Measurements from ENCODE around the gene CLDN22. TPM values are rescaled to one million over a fixed set of nuclear protein-coding genes. Genes with fewer than 3 reads are reported as not detected.

CLDN22 gene
- total and polyA plus RNA-seq, 9 of the 15 experiments (the other 6 are each of a cell fraction or from before 2014, with no cell fraction given): 0.21 TPM; not detected in 8

- CTCF ChIA-PET (ENCODE audit: low intra/inter-chr PET ratio): no interaction called here
- H3K36me3 ChIP-seq (ENCODE audit: control insufficient read depth, insufficient read depth, low read length): no peaks in the 10 kb centered on the region
- FAIRE-seq: no peak
- no peak overlapping the region for H3K9ac ChIP-seq (ENCODE audit: insufficient read depth in 1 of 2, low read depth in 2 of 2, low read length in 2 of 2)
- in situ Hi-C loops (cut with MboI): no loop called here
- no peaks in the 10 kb centered on the region for H3K9me1 ChIP-seq (ENCODE audit: control insufficient read depth, insufficient read depth, low read length)
- POLR2A ChIA-PET: interaction anchor here (1.5 kb wide), 1 partner anchor 11 kb away, joined by 4 read pairs; no protein-coding TSS in a partner anchor
- H3K9me3 ChIP-seq (replicated peaks; ENCODE audit: control insufficient read depth, insufficient read depth, low read depth, low read length): peaks cover 3% of the 10 kb centered on the region; the same call in 1 of the 2 replicates
- H2AFZ ChIP-seq (ENCODE audit: low read depth, low read length): no peak overlapping the region
- BruUV-seq (replicated peaks): no TSS peak
- no peak for ATAC-seq
- no peak for DNase-seq (ENCODE audit: extremely low read depth in 1 of 4, low spot score in 3 of 4)
- no peaks in the 10 kb centered on the region for H3K79me2 ChIP-seq (ENCODE audit: control insufficient read depth, insufficient read depth, low read length)
- H3K4me3 ChIP-seq: no peak overlapping the region
- intact Hi-C loops (cut with micrococcal nuclease): no loop called here
- no peaks in the 10 kb centered on the region for H3K4me1 ChIP-seq (replicated peaks in 1 of 2; ENCODE audit: control insufficient read depth in 2 of 2, insufficient read depth in 2 of 2, low read length in 2 of 2)
- H3K27ac ChIP-seq (ENCODE audit: extremely low read depth, low read depth, low read length): no peak overlapping the region
- H4K20me1 ChIP-seq (replicated peaks; ENCODE audit: control insufficient read depth, insufficient read depth, low read length): no peaks in the 10 kb centered on the region
- 41% methylated on average over 7 of the region's 7 CpGs for WGBS (ENCODE audit: insufficient coverage, low coverage, missing lambda C conversion rate)
- peaks cover 2 to 21% of the 10 kb centered on the region in 2 experiments; a peak in 2 of 5 replicates for H3K27me3 ChIP-seq (ENCODE audit: control insufficient read depth in 2 of 2, insufficient read depth in 2 of 2, low read length in 2 of 2)
- no peak overlapping the region for H3K4me2 ChIP-seq (ENCODE audit: insufficient read depth, low read length)
- no peak for TF ChIP-seq ZFPM2 (CRISPR knock-in tag; IDR thresholded peaks at IDR 0.05)
- TF ChIP-seq PCBP2 (IDR thresholded peaks at IDR 0.05; ENCODE audit: low read depth, low read length, poor library complexity, severe bottlenecking): no peak
- no peak for TF ChIP-seq JUNB (CRISPR knock-in tag; conservative IDR thresholded peaks at IDR 0.05)
- TF ChIP-seq YBX1 (IDR thresholded peaks at IDR 0.05): no peak
- TF ChIP-seq NRF1 (conservative IDR thresholded peaks at IDR 0.05 in 1 of 2, IDR thresholded peaks at IDR 0.05 in 1 of 2): no peak
- TF ChIP-seq ZNF121 (CRISPR knock-in tag; conservative IDR thresholded peaks at IDR 0.05): no peak
- no peak for TF ChIP-seq ATF6 (CRISPR knock-in tag; IDR thresholded peaks at IDR 0.05)
- no peak for TF ChIP-seq SNRNP70 (optimal IDR thresholded peaks at IDR 0.05; ENCODE audit: low read depth, low read length)
- TF ChIP-seq RERE (CRISPR knock-in tag; IDR thresholded peaks at IDR 0.05; ENCODE audit: borderline replicate concordance): no peak
- TF ChIP-seq WHSC1 (IDR thresholded peaks at IDR 0.05; ENCODE audit: low read length): no peak
- no peak for TF ChIP-seq TAF9B (IDR thresholded peaks at IDR 0.05; ENCODE audit: partially characterized antibody)
- no peak for TF ChIP-seq CREB3L1 (IDR thresholded peaks at IDR 0.05; ENCODE audit: borderline replicate concordance, low read depth)
- no peak for TF ChIP-seq ETS1 (conservative IDR thresholded peaks at IDR 0.05; ENCODE audit: control insufficient read depth, low read depth, low read length)
Measured at GRCh38 chr4:183327827-183328226, 7.8 kb upstream of the CLDN22 start.

Data from K562 (cell line).